MV-4-11 (cell line): ENCODE data around the gene FBN1.
A peak's percentile ranks its signal among the peaks of the same experiment; 100 is the strongest.

Source experiments
- DNase-seq: peaks from one replicate; lab custom pipeline; 2025; lab: John Stamatoyannopoulos, UW

The FBN1 gene

GRCh38 chr15:48652510-48653076 is 7.1 kb upstream of the FBN1 start:
- DNase-seq = no peak

DNA sequence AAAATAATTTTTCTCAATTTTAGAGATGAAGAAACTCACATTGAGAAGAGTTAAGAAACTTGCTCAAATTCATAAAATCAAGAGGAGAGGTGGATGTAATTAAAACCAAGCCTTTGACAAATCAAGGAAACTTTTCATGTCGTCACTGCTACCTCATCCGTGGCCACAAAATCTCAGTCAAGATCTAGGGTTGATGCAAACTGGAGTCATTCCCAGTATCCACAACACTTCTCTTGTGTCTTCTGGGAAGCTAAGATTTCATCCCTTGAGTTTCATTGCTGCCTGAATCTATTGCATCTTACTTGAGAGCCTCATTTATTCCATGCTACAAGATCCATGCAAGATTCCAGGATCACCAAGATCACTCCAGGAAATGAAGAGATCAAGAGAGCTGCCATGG is 5.4 kb upstream of the FBN1 start:
- no peak for DNase-seq

- DNase-seq = no peak
These were observed 2.5 kb upstream of the FBN1 start for GRCh38 chr15:48647962-48648361.

GRCh38 chr15:48646331-48646730 is 822 bp upstream of the FBN1 start:
- DNase-seq = no peak

DNA sequence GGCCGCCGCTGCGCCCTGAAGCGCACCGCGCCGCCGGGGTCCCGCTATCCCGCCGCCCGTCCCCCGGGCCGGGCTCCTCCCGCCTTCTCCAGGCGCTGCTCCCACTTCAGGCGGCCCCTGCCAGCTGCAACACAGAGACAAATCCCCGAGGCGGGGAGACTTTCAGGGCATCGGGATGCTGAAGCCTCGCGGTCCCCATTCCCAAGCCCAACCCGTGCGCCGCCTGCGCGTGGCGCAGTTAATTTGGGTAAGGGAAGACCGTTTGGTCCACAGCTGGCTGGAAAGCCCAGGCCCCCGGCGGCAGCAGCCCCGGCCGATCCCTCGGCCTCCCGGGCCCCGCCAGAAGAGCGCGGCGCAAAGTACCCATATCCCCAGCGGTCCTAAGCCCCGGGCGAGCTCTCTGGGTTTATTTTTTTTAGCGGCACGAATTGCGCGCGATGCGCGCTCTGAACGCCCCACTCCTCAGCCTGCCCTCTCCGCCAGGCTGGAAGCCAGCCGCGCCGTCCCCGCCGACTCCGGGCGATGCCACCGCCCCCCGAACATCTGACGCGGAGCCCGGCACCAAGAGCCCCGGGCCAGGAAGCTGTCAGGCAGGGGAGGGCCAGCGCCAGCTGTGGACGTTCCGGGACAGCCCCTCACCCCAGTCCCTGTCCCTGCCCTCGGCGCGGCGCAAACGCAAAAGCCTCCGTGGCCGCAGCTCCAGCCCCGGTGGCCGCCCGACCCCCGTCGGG is 517 bp downstream of the FBN1 start:
- DNase-seq = no peak

GRCh38 chr15:48644467-48644826 is 1.1 kb downstream of the FBN1 start:
- DNase-seq = no peak

- no peak for DNase-seq
These were observed 1.6 kb downstream of the FBN1 start for GRCh38 chr15:48643776-48644466.

GRCh38 chr15:48643206-48643605 is 2.3 kb downstream of the FBN1 start:
- DNase-seq = no peak

DNA sequence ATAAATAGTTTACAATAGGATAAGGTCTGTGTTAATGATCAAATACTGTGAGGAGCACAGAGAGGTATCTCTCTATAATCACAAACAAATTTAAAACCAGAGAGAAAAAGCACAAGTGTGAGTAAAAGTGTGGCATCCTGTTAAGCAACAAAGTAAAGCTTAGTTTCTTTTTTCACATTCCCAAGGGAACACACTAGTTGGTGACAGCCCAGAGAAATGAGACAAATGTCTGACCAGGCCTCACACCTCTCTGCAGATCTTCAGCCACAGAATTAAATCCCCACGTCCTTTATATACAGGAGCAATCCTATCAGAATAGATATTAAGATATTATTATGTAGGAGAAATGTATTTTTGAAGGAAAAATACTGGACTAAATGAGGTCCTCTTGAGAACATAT is 2.7 kb downstream of the FBN1 start:
- no peak for DNase-seq

GRCh38 chr15:48641416-48641815 is 4.1 kb downstream of the FBN1 start:
- DNase-seq = peak; percentile 6

DNA sequence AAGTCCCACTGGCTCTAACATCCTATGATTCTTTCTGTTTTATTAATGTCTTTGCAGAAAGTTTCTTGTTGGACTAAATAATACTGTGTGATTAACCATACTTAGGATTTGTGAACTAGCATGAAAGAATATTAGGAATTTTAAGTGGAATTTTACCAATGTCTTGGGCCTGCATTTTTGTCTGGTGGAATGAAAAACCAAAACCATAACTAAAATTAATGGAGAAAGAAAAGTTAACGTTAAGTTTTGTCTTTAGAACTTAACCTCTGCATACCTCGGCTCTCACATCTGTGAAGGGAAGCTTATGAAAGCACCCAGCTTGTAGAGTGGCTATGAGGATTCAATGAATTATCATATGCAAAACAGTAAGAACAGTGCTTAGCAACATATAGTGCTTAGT is 6.5 kb downstream of the FBN1 start:
- no peak for DNase-seq

DNA sequence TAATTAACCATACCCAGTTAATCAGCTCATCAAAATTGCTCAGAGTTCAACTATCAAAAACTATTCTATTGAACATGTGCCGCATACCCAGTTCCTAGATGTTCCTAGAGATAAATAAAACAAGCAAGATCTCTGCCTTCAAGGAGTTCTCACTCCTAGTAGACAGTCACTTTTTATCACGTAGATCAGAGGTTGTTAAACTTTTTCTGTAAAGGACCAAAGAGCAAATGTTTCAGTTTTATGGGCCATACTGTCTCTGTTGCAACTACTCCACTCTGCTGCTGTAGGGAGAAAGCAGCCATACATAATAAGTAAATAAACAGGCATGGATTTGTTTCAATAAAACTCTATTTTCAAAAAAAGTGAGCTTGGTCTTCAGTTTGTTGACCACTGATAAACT is 7.9 kb downstream of the FBN1 start:
- no peak for DNase-seq

- DNase-seq = no peak
These were observed 9.0 kb downstream of the FBN1 start for GRCh38 chr15:48636511-48636910.

GRCh38 chr15:48634893-48635292 is 10.6 kb downstream of the FBN1 start:
- no peak for DNase-seq

- no peak for DNase-seq
These were observed 11.4 kb downstream of the FBN1 start for GRCh38 chr15:48634096-48634495.

DNA sequence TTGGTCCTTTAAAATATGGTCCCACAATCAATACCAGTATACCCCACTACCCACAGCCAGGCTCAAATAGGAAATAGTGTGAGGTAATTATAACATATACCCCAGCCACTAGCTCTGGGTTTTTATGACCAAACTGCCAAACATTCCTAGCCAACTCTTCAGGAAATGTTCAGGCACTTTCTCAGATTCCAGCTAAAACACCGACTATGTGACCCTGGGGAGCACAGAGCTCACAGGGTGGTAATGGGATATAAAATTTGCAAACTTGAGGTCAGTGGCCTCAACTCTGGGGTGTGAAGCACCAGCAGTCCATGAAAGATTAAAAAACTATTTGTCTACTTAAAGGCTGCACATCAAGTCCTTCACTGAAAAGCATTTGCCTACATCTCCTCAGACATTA is 12.9 kb downstream of the FBN1 start:
- DNase-seq = no peak

GRCh38 chr15:48631176-48631770 is 14.2 kb downstream of the FBN1 start:
- no peak for DNase-seq

- DNase-seq = no peak
These were observed 15.3 kb downstream of the FBN1 start for GRCh38 chr15:48630245-48630644.

GRCh38 chr15:48628832-48629231 is 16.7 kb downstream of the FBN1 start:
- DNase-seq = no peak

- peak; percentile 2 for DNase-seq
These were observed 18.1 kb downstream of the FBN1 start for GRCh38 chr15:48627260-48627940.

- DNase-seq = no peak
These were observed 20.4 kb downstream of the FBN1 start for GRCh38 chr15:48625126-48625525.

DNA sequence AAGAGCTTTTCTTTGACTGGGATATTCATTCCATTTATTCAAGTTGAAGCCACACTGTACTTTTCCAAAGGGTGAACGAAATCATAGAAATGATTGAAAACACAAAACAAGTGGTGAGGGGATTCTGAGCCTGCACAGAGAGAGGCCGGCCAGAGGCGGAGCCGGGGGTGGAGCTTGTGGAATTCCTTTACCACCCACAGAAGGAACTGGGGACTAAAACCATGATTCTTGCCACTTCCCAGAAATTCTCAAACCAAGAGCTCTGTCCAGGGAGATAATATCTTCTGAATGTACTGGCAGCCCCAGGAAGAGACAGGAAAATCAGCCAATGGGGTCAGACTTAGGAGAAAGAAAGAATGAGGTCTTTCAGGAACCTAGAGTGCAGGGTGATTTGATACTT is 20.8 kb downstream of the FBN1 start:
- DNase-seq = no peak

- DNase-seq = no peak
These were observed 22.1 kb downstream of the FBN1 start for GRCh38 chr15:48623456-48623855.
